HG03457 (cell line): ENCODE results near the gene ZNF780B.

ENCODE experiments used
- ATAC-seq: cut with Tn5 transposase; IDR thresholded peaks from one replicate; pipeline ENCODE4 v1.9.1; 2021; ENCODE audit warnings: moderate number of reproducible peaks; ENCODE audit not compliant: unreplicated experiment

Gene ZNF780B

GRCh38 chr19:39983695-39984300, 72.2 kb downstream of the ZNF780B start:
- ATAC-seq, result no peak

GRCh38 chr19:39982883-39983282, 73.1 kb downstream of the ZNF780B start:
- ATAC-seq, result no peak
